Activated naive CD8-positive, alpha-beta T cell (primary cell): ENCODE measurements around the gene RUNDC3A.

Source experiments
- H3K27ac Mint-ChIP-seq: one replicate; pipeline ENCODE4 v1.8.0; 2021; ENCODE audit warnings: mixed read lengths
- H3K27me3 Mint-ChIP-seq: one replicate; pipeline ENCODE4 v1.8.0; 2021; ENCODE audit warnings: mixed read lengths
- H3K36me3 Mint-ChIP-seq: one replicate; pipeline ENCODE4 v1.8.0; 2021; ENCODE audit warnings: mixed read lengths
- H3K4me1 Mint-ChIP-seq: one replicate; pipeline ENCODE4 v1.8.0; 2021; ENCODE audit warnings: low read depth, mixed read lengths
- H3K4me3 Mint-ChIP-seq: one replicate; pipeline ENCODE4 v1.8.0; 2021; ENCODE audit warnings: mild to moderate bottlenecking, mixed read lengths
- H3K9me3 Mint-ChIP-seq: one replicate; pipeline ENCODE4 v1.8.0; 2021; ENCODE audit warnings: low read depth, mixed read lengths

The RUNDC3A gene

DNA sequence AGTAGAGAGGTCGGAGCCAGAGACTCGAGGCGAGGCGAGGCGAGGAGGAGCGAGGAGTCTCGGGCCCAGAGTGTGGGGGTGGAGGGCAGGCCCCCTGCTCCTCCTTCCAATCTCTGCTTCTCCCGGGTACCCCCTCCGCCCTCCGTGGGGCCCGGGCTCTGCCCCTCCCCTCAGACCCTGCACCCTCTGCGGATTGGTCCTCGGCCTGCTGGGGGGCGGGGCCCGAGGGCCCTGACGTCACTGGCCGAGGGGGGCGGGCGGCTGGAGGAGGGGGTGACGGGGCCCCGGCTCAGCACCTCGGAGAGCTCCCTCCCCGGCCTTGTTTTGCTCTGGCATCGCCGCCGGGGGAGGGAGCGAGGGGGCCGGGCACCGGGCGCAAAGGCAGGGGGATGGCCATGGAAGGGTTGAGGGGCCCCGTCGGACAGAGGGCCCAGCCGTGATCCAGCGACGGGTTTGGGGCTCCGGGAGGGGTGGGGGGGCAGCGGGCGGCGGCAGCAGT is at the start of gene RUNDC3A:
Gene RUNDC3A, plus strand, starts transcription at position 282 of the 499 bp plus-strand sequence. CDS start 232 bp downstream, outside the sequence.
- Mint-ChIP-seq H3K9me3 (no peaks in the 10 kb centered on the region), H3K27ac (no peak within 1 kb of the TSS), H3K4me1 (peaks cover 14% of the 10 kb centered on the region), H3K36me3 (no peaks in the 10 kb centered on the region), H3K27me3 (peaks cover 12% of the 10 kb centered on the region), H3K4me3 (peak within 1 kb of the TSS; percentile 62)

DNA sequence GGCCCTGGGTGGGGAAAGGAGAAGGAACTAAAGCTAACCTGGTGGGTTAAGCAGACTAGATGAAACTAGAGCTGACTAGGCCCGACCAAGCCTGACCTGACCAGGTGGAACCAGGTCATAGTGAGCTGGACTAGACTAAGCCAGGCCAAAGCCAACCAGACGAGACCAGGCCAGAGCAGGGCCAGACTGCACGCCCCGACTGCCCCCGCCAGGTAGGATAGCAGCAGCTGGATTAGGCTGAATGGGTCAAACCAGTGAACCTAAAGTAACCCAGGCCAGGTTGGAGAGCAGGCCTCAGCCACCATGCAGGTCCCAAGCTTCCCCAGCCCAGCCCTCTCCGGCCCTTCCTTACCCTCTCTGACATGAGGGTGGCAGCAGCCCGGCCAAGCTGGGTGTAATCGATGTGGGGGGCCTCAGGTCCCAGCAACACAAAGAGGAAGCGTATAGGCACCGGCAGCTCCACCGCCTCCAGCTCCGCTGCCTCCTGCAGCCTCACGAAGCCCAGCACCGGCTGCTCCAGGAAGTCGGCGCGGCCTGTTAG is 49.5 kb upstream of the RUNDC3A start:
- Mint-ChIP-seq H3K27ac (no peak overlapping the region), H3K27me3 (no peaks in the 10 kb centered on the region), H3K9me3 (no peaks in the 10 kb centered on the region), H3K36me3 (no peaks in the 10 kb centered on the region), H3K4me3 (no peak overlapping the region), H3K4me1 (no peaks in the 10 kb centered on the region)

DNA sequence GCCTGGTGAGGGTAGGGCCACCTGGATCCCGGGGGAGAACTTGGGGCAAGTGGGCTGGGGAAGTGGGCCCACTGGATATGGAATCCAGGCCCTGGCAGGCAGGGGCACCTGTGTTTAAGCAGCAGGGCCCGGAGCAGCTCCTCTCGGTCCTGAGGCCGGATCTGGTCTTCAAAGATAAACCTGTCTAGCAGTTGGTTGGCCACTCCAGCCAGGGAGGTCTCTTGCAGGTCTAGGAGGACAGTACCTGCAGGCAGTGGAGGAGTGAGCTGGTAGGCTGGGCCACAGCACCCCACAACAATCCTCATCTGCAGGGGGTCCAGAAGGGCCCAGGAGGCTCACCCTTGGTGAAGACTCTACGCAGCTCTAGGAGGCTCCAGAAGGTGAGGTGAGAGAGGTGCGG is 48.1 kb upstream of the RUNDC3A start:
- H3K4me3 Mint-ChIP-seq = no peak overlapping the region
- H3K9me3 Mint-ChIP-seq = no peaks in the 10 kb centered on the region
- no peaks in the 10 kb centered on the region for H3K4me1 Mint-ChIP-seq
- no peak overlapping the region for H3K27ac Mint-ChIP-seq
- no peaks in the 10 kb centered on the region for H3K36me3 Mint-ChIP-seq
- no peaks in the 10 kb centered on the region for H3K27me3 Mint-ChIP-seq

DNA sequence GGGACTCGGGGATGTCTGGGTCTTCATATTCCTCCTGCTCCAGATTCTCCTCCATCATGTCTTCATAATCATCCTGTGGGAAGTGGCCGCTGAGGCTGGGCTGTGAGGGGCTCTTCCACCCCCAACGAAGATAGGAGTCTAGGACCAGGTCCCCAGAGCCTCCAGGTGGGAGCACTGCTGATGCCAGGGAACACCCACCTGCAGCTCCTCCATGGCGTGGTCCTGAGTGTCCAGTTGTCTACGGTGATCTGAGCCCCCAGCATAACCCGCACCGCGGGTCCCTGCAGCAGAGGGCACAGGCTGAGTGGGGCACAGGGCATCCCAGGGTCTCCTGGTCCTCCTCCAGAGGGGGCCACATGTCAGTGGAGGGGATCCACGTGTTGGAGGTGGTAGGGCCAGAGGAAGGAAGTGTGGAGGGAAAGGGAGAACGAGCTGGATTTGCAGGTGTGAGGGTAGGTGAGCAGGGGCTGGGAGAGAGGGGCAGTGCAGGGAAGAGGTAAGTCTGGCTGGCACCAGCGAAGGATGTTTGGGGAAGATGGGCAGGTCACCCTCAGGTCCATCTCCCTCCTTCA is 45.7 kb upstream of the RUNDC3A start:
- H3K9me3 Mint-ChIP-seq = no peaks in the 10 kb centered on the region
- no peak overlapping the region for H3K27ac Mint-ChIP-seq
- H3K4me1 Mint-ChIP-seq = no peaks in the 10 kb centered on the region
- H3K36me3 Mint-ChIP-seq = no peaks in the 10 kb centered on the region
- no peaks in the 10 kb centered on the region for H3K27me3 Mint-ChIP-seq
- no peak overlapping the region for H3K4me3 Mint-ChIP-seq

DNA sequence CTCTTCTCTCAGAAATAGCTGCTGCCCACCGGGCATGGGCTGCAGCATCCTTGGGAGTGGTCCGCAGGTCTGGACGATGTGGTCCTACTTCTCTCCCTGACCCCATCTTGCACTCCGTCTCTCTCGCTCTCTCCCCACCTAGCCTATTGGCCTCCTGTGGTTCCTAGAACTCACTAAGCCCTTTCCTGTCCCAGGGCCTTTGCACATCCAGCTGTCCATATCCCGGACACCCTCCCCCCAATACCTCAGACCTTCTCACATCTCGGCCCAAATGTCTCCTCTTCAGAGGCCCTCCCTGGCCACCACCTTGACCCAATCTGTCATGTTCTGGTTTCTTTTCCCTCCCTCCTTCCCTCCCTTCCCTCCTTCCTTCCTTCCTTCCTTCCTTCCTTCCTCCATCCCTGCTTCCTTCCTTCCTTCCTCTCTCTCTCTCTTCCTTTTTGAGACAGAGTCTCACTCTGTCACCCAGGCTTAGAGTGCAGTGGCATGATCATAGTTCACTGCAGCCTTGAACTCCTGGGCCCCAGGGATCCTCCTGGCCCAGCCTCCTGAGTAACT is 45.0 kb upstream of the RUNDC3A start:
- Mint-ChIP-seq H3K27ac (no peak overlapping the region), H3K4me3 (no peak overlapping the region), H3K9me3 (no peaks in the 10 kb centered on the region), H3K36me3 (no peaks in the 10 kb centered on the region), H3K27me3 (no peaks in the 10 kb centered on the region), H3K4me1 (no peaks in the 10 kb centered on the region)

DNA sequence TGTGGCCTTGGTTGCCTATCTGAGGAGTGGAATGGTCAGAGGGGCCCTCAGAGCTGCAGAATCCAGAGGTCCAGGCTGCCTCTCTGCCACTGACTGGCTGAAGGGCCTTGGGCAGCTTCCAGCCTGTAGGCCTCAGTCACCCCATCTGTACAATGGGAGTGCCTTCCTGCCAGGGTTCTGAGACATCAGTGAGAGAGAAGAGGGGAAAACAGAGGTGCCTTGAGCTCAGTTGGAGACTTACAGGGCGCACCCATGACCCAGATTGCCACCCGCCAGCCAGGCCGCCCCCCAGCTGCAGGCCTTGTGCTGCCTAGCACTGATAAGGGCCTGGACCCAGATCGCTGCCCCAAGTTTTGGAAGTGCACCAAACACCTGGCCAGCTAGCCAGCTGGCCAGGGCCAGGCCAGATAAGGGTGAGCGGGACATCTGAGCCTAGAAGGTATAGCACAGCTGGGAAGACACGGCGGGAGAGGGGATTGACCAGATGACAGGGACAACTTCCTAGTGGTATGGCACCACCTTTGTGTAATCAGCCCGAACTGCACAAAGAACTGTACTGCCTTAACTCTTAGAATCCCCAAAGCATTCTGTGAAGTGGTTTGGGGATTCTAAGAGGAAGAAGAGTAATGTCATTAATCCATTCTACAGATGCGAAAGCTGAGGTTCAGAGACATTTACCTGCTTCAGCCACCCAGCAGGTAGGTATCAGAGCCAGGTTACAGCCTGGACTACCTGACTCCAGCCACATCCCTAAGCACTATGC is 41.8 kb upstream of the RUNDC3A start:
- H3K27me3 Mint-ChIP-seq = no peaks in the 10 kb centered on the region
- no peaks in the 10 kb centered on the region for H3K9me3 Mint-ChIP-seq

DNA sequence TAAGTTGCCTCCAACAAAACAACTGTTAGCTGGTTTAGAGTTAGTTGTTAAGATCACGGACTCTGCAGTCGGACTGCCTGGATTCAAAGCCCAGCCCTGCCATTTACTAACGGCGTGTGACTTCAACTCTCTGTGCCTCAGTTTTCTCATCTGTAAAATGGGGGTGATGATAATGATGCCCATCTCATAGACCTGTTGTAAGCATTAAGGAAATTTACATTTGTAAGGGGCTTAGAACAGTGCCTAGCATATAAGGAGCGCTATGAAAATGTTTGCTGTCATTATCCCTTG is 41.3 kb upstream of the RUNDC3A start:
- Mint-ChIP-seq H3K36me3 (no peaks in the 10 kb centered on the region), H3K27me3 (no peaks in the 10 kb centered on the region), H3K4me3 (no peak overlapping the region), H3K27ac (no peak overlapping the region), H3K4me1 (no peaks in the 10 kb centered on the region), H3K9me3 (no peaks in the 10 kb centered on the region)

More for the DNA sequence above, 41.8 kb upstream of the RUNDC3A start:
- Mint-ChIP-seq H3K36me3 (no peaks in the 10 kb centered on the region), H3K27ac (no peak overlapping the region), H3K4me3 (no peak overlapping the region), H3K4me1 (no peaks in the 10 kb centered on the region)

DNA sequence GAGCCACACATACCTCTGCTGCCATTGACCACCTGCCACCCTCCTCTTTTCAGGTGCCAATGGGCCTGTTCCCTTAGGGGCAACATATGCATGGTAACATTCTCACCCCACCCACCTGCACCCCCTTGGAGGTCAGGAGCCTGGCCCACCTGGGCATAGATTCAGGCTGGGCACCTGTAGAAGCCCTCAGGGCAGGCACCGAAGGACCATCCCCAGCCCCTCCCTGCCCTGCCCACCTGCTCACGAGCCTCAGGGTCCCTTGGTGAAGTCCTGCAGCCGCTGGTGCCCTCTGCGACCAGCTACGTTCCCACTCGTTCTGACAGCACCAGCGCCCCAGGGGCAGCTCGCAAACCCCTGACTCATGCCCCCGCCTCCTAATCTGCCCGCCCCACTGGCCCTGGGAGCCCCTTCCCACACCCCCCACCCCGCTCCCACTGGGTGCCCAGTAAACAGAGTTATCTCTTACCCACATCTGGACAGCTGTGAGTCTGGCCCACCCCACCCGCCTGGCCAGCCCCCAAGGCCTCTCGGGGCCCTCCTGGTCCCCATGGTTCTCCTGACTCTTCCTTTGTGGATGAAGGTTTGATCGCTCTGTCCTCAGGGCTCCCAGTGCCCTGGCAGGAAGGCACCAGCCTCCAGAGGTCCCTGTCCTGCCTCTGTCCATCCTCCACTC is 40.4 kb upstream of the RUNDC3A start, which contains the start of gene SLC4A1:
Gene SLC4A1, minus strand, starts transcription at position 318 of the 673 bp plus-strand sequence. CDS start 5,269 bp downstream, outside the sequence.
- H3K27ac Mint-ChIP-seq = no peak within 1 kb of the TSS
- no peaks in the 10 kb centered on the region for H3K9me3 Mint-ChIP-seq
- no peak within 1 kb of the TSS for H3K4me3 Mint-ChIP-seq
- H3K27me3 Mint-ChIP-seq = peaks cover 3% of the 10 kb centered on the region
- H3K36me3 Mint-ChIP-seq = no peaks in the 10 kb centered on the region
- no peaks in the 10 kb centered on the region for H3K4me1 Mint-ChIP-seq

DNA sequence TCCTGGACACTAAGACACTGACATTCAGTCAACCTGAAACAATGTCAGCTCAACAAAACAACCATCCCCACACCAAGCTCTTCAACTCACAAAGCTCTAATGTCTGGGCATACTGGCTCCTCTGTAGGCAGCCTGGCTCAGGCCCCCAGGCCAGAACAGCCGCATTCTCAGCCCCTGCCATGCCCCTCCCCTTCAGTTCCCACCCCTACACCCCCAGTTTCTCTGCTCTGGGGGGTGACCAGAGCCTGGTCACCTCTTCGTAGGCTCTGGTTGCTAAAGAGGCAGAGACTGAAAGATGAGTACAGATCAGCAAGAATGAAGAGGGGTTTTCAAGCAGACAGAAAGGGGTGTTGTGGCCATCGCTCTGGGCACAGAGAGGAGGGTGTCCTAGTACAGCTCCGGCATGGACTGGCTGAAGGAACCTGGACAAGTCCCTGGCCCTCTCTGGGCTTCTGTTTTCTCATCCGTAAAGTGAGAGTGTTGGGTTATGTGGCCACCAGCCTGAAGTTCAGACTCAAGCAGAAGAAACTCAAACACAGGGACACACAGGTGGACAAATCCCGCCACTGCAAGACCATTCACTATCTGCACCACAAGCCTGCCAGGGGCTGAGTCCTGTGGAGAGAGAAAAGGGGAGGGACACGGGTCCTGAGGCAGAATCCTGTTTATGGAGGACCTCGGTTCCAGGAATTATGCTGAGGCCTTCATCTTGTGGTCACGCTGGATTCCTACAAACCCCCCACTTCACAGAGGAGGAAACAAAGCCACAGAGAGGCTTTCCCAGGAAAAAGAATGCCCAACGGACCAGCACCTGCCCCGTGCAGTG is 39.5 kb upstream of the RUNDC3A start:
- Mint-ChIP-seq H3K9me3 (no peaks in the 10 kb centered on the region), H3K27ac (no peak overlapping the region), H3K4me1 (no peaks in the 10 kb centered on the region), H3K4me3 (no peak overlapping the region), H3K36me3 (no peaks in the 10 kb centered on the region), H3K27me3 (peaks cover 3% of the 10 kb centered on the region)

DNA sequence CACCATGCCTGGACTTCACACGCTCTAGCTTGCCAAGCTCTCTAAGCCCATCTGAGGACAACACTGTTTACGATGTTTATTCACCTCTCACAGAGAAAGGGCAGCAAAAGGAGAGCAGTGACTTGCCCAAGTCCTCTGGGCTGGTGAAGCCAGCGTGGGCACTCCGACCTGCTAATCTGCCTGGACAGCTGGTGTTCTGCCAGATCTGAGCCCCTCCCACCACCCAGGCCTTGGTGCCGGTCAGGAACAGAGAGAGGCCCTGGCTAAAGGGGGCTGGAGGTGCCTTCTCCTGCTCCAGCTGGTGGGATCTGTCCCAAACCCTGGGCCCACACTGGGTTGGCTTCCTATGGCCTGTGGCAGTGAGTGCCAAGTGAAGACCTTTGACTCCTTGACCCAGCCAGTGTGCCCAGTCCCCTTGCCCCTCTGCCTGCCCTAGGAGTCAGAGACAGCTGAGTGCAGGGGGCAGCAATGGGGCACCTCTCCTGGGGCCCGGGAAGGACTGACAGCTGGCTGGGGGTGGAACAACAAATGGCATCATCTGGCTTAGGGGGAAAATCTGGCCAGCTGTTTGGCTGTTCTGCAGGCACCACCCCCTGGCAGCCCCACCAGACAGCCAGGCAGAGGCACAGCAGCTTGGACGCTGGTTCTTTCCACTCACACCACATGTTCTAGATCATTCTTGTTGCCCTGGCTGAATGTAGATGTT is 38.7 kb upstream of the RUNDC3A start:
- Mint-ChIP-seq H3K4me3 (no peak overlapping the region), H3K4me1 (no peaks in the 10 kb centered on the region), H3K27me3 (peaks cover 3% of the 10 kb centered on the region), H3K36me3 (no peaks in the 10 kb centered on the region), H3K27ac (no peak overlapping the region), H3K9me3 (no peaks in the 10 kb centered on the region)

DNA sequence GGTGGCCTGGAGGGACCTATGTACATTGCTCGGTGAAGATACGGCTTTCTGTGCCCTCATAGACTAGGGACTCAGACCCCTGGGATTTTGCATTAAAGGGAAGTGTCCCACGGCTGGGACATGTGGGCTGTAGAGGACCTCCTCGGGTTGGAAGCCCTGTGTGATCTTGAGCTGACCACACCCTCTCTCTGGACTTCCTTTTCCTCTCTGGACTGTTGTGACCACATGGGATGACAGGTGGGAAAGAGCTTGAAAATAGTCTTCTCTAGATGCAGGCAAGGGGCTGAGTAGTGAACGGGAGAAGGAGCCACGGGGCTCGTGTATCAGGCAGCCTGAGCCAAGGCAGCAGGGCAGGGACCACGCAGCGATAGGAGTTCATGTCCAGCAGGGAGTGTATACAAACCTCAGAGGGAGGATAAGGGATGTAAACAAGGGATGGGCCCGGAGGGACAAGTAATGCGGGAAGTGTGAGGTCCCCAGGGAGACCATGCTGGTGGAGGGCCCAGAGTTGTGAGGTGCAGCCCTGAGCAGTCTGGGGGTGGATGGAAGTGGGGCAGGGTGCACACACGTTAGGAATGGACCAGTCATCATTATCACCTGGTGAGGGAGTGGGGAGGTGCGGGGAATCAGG is 36.0 kb upstream of the RUNDC3A start:
- Mint-ChIP-seq H3K27me3 (peaks cover 3% of the 10 kb centered on the region), H3K27ac (no peak overlapping the region), H3K4me3 (no peak overlapping the region), H3K4me1 (no peaks in the 10 kb centered on the region), H3K36me3 (no peaks in the 10 kb centered on the region), H3K9me3 (no peaks in the 10 kb centered on the region)

DNA sequence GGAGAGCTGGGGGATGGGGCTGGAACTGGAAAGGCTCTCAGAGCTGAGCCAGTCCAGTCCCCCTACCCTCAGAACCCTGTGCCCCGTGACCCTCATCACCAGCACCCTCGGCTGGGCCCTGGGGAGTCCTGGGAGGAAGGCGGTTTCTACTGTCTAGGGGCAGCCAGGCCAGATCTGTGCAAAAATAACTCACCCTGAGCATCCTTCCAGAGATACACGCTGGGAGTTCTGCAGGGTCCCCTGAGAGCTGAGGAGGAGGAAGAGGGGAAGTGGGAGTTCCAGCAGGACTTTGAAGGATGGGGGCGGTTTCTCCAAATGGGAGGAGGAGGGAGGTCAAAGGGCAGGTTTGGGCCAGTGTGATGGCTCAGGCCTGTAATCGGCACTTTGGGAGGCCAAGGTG is 35.4 kb upstream of the RUNDC3A start:
- Mint-ChIP-seq H3K27ac (no peak overlapping the region), H3K4me3 (no peak overlapping the region), H3K36me3 (no peaks in the 10 kb centered on the region)

DNA sequence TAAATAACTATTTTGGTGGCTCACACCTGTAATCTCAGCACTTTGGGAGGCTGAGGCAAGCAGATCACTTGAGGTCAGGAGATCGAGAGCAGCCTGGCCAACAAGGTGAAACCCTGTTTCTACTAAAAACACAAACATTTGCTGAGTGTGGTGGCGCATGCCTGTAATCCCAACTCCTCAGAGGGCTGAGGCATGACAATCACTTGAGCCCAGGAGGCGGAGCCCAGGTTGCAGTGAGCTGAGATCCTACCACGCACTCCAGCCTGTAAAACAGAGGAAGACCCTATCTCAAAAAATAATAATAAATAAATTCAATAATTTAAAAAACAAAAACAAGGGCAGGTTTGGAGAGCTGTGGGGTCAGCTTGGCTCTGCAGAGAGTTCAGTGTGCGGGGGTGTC is 34.8 kb upstream of the RUNDC3A start:
- Mint-ChIP-seq H3K27me3 (peaks cover 3% of the 10 kb centered on the region), H3K27ac (no peak overlapping the region), H3K36me3 (no peaks in the 10 kb centered on the region), H3K9me3 (no peaks in the 10 kb centered on the region), H3K4me1 (no peaks in the 10 kb centered on the region), H3K4me3 (no peak overlapping the region)

More for the DNA sequence above, 35.4 kb upstream of the RUNDC3A start:
- no peaks in the 10 kb centered on the region for H3K9me3 Mint-ChIP-seq
- peaks cover 3% of the 10 kb centered on the region for H3K27me3 Mint-ChIP-seq
- H3K4me1 Mint-ChIP-seq = no peaks in the 10 kb centered on the region
